Fibroblast of peridontal ligament (primary cell): ENCODE results near the gene PGBD5.

Experiments used
- DNase-seq: peaks from one replicate; pipeline ENCODE4 v3.0.0-alpha.2; 2010; ENCODE audit errors: extremely low read depth

The PGBD5 gene

GRCh38 chr1:230394741-230395140 is 31.4 kb downstream of the PGBD5 start:
- no peak for DNase-seq

GRCh38 chr1:230394134-230394533 is 32.0 kb downstream of the PGBD5 start:
- DNase-seq = no peak

- no peak for DNase-seq
Measured at GRCh38 chr1:230393722-230394121, 32.4 kb downstream of the PGBD5 start.

GRCh38 chr1:230392920-230393521 is 33.1 kb downstream of the PGBD5 start:
- DNase-seq = no peak

GRCh38 chr1:230392536-230392909 is 33.6 kb downstream of the PGBD5 start:
- DNase-seq = no peak

GRCh38 chr1:230391776-230392535 is 34.2 kb downstream of the PGBD5 start:
- DNase-seq = no peak

- DNase-seq = no peak
Measured at GRCh38 chr1:230390371-230390770, 35.8 kb downstream of the PGBD5 start.

GRCh38 chr1:230387876-230388275 is 38.3 kb downstream of the PGBD5 start:
- no peak for DNase-seq

GRCh38 chr1:230387296-230387695 is 38.8 kb downstream of the PGBD5 start:
- no peak for DNase-seq

- DNase-seq = no peak
Measured at GRCh38 chr1:230386637-230387262, 39.4 kb downstream of the PGBD5 start.

- no peak for DNase-seq
Measured at GRCh38 chr1:230385930-230386329, 40.2 kb downstream of the PGBD5 start.

GRCh38 chr1:230385158-230385450 is 41.0 kb downstream of the PGBD5 start:
- DNase-seq = no peak

GRCh38 chr1:230384380-230385157 is 41.6 kb downstream of the PGBD5 start:
- no peak for DNase-seq

GRCh38 chr1:230383425-230383824 is 42.7 kb downstream of the PGBD5 start:
- DNase-seq = no peak

GRCh38 chr1:230382001-230382491 is 44.1 kb downstream of the PGBD5 start:
- DNase-seq = no peak

GRCh38 chr1:230381585-230381984 is 44.5 kb downstream of the PGBD5 start:
- DNase-seq = no peak

GRCh38 chr1:230381049-230381467 is 45.1 kb downstream of the PGBD5 start:
- DNase-seq = no peak

- DNase-seq = no peak
Measured at GRCh38 chr1:230379928-230380327, 46.2 kb downstream of the PGBD5 start.

- DNase-seq = no peak
Measured at GRCh38 chr1:230379462-230379861, 46.7 kb downstream of the PGBD5 start.

GRCh38 chr1:230377851-230378250 is 48.3 kb downstream of the PGBD5 start:
- no peak for DNase-seq

- no peak for DNase-seq
Measured at GRCh38 chr1:230377324-230377723, 48.8 kb downstream of the PGBD5 start.

- DNase-seq = no peak
Measured at GRCh38 chr1:230376296-230376695, 49.8 kb downstream of the PGBD5 start.
